B cell (primary cell): ENCODE data around the gene UQCR10. TPM values are rescaled to one million over a fixed set of nuclear protein-coding genes. Genes with fewer than 3 reads are reported as not detected.

ENCODE experiments used
- ATAC-seq: fragments of 200-7000 bp; cut with Tn5 transposase; one replicate; pipeline ENCODE4 v1.10.0; 2021; ENCODE audit warnings: low read depth, mild to moderate bottlenecking, moderate number of reproducible peaks, moderate library complexity
- CTCF ChIA-PET: fragments of 350-600 bp; sonication (Branson Sonifier 250); formaldehyde crosslinking; loops from one replicate; lab custom pipeline; 2021; ENCODE audit warnings: antibody characterized with exemption, inconsistent platforms; lab: Charles Lee
- POLR2A ChIA-PET: fragments of 350-600 bp; sonication (Branson Sonifier 250); formaldehyde crosslinking; loops from one replicate; lab custom pipeline; 2021; ENCODE audit warnings: antibody characterized with exemption; lab: Charles Lee
- DNase-seq: peaks from one replicate; pipeline ENCODE4 v3.0.0; 2013
- H2AFZ ChIP-seq: 2 replicates; pipeline ENCODE4 v1.6.1; 2012; ENCODE audit warnings: mild to moderate bottlenecking, low read depth, low read length; ENCODE audit not compliant: insufficient read depth, poor library complexity, severe bottlenecking
- H3K27ac ChIP-seq, 2 donors: 1 replicate in 1 of 2; 2 replicates in 1 of 2; pipeline ENCODE4 v1.5.1; 2012 to 2013; ENCODE audit warnings: low read length in 2 of 2, mild to moderate bottlenecking in 2 of 2, moderate library complexity in 1 of 2
- H3K27me3 ChIP-seq, 4 experiments: fragments of 200-600 bp in 1 of 4; sonication (generic) in 1 of 4; replicated peaks in 1 of 4; 1 replicate in 2 of 4; 2 replicates in 2 of 4; pipeline versions ENCODE4 v1.6.1 to v1.7.0; 2013 to 2016; ENCODE audit warnings: low read length in 3 of 4, mild to moderate bottlenecking in 2 of 4, mixed read lengths in 1 of 4, moderate library complexity in 1 of 4; ENCODE audit not compliant: insufficient read depth in 4 of 4, control insufficient read depth in 3 of 4; ENCODE audit errors: control extremely low read depth in 1 of 4
- H3K36me3 ChIP-seq, 2 experiments: replicated peaks in 1 of 2; 1 replicate in 1 of 2; 2 replicates in 1 of 2; pipeline versions ENCODE4 v1.6.1 to v1.7.1; 2013; ENCODE audit warnings: low read length in 1 of 2; ENCODE audit not compliant: insufficient read depth in 2 of 2, control insufficient read depth in 1 of 2; ENCODE audit errors: control extremely low read depth in 1 of 2, extremely low read depth in 1 of 2
- H3K4me1 ChIP-seq, 2 donors: fragments of 200-600 bp in 1 of 2; sonication (generic) in 1 of 2; 1 replicate in 1 of 2; 2 replicates in 1 of 2; pipeline versions ENCODE4 v1.5.1 to v1.6.1; 2013 to 2017; ENCODE audit warnings: low read length in 2 of 2; ENCODE audit not compliant: control insufficient read depth in 2 of 2, insufficient read depth in 2 of 2
- H3K4me2 ChIP-seq: replicated peaks from 2 replicates; pipeline ENCODE3; 2012; ENCODE audit warnings: mild to moderate bottlenecking, low read depth, low read length; ENCODE audit not compliant: poor library complexity, severe bottlenecking
- H3K4me3 ChIP-seq, 5 experiments: fragments of 200-600 bp in 1 of 5; sonication (generic) in 1 of 5; 1 replicate in 3 of 5; 2 replicates in 2 of 5; pipeline versions ENCODE4 v1.5.1 to v1.7.0; 2011 to 2016; ENCODE audit warnings: low read length in 4 of 5, mild to moderate bottlenecking in 4 of 5, low read depth in 2 of 5, control low read depth in 1 of 5, moderate library complexity in 1 of 5; ENCODE audit not compliant: insufficient read depth in 1 of 5; ENCODE audit errors: control extremely low read depth in 1 of 5, extremely low read depth in 1 of 5
- H3K79me2 ChIP-seq: fragments of 200-600 bp; sonication (generic); one replicate; pipeline ENCODE4 v1.6.0; 2016; ENCODE audit warnings: low read length; ENCODE audit not compliant: control insufficient read depth, insufficient read depth
- H3K9ac ChIP-seq: fragments of 200-600 bp; sonication (generic); 2 replicates; pipeline ENCODE4 v1.6.1; 2017; ENCODE audit warnings: mild to moderate bottlenecking, low read length, moderate library complexity
- H3K9me3 ChIP-seq, 3 donors: one replicate each; pipeline versions ENCODE4 v1.6.1 to v1.7.1; 2013; ENCODE audit warnings: low read length in 2 of 3; ENCODE audit not compliant: control insufficient read depth in 2 of 3, insufficient read depth in 1 of 3; ENCODE audit errors: control extremely low read depth in 1 of 3
- H4K20me1 ChIP-seq: 2 replicates; pipeline ENCODE4 v1.6.0; 2012; ENCODE audit warnings: mild to moderate bottlenecking, low read length; ENCODE audit not compliant: insufficient read depth, control insufficient read depth, poor library complexity, severe bottlenecking
- H3K27ac Mint-ChIP-seq: one replicate; pipeline ENCODE4 v1.8.0; 2021; ENCODE audit warnings: mixed read lengths
- H3K27me3 Mint-ChIP-seq: one replicate; pipeline ENCODE4 v1.8.0; 2021; ENCODE audit warnings: mixed read lengths
- H3K4me1 Mint-ChIP-seq: one replicate; pipeline ENCODE4 v1.8.0; 2021; ENCODE audit warnings: mixed read lengths
- H3K4me3 Mint-ChIP-seq: one replicate; pipeline ENCODE4 v1.8.0; 2021; ENCODE audit warnings: mixed read lengths
- H3K9me3 Mint-ChIP-seq: one replicate; pipeline ENCODE4 v1.8.0; 2022; ENCODE audit warnings: mixed read lengths; ENCODE audit not compliant: insufficient read depth
- CTCF ChIP-seq: fragments of 200-600 bp; IDR thresholded peaks from one replicate; pipeline ENCODE4 v1.8.0; 2022; ENCODE audit warnings: antibody characterized with exemption, mild to moderate bottlenecking
- EZH2 ChIP-seq: IDR thresholded peaks from 2 replicates; pipeline ENCODE4 v1.6.1; 2012; ENCODE audit warnings: borderline replicate concordance, low read depth, mild to moderate bottlenecking, moderate library complexity, low read length; ENCODE audit not compliant: insufficient read depth, poor library complexity, severe bottlenecking
- WGBS: methylation state at CpG from one replicate; pipeline ENCODE4 v1.1.5; 2013; ENCODE audit warnings: missing lambda C conversion rate; ENCODE audit not compliant: insufficient coverage; 5-methylcytosine and 5-hydroxymethylcytosine counted together
- intact Hi-C: fragments of 100-400 bp; cut with micrococcal nuclease; formaldehyde crosslinking; loops from one replicate; pipeline ENCODE4 v1.10.0; 2022
- polyA plus RNA-seq: library from polyadenylated mRNA; depleted of rRNA; stranded (reverse); fragments of >200 nt; gene quantifications from 2 replicates; pipeline ENCODE4 v1.2.3, GENCODE V29; 2012
- total RNA-seq, 2 donors: library from RNA; stranded (reverse); fragments of 120-200 nt in 1 of 2; gene quantifications; 1 replicate in 1 of 2; 2 replicates in 1 of 2; pipeline versions ENCODE4 v1.2.3 to v1.2.4, GENCODE V29; 2013 to 2022

The UQCR10 gene
- total and polyA plus RNA-seq, 2 donors (not counting 1 experiment from before 2014, with no cell fraction given): 41.0 to 67.6 TPM

- no peak overlapping the region for H3K4me3 ChIP-seq
- Mint-ChIP-seq H3K27ac (no peak overlapping the region), H3K9me3 (no peaks in the 10 kb centered on the region), H3K4me1 (peaks cover 11% of the 10 kb centered on the region), H3K4me3 (no peak overlapping the region), H3K27me3 (no peaks in the 10 kb centered on the region)
- no peaks in the 10 kb centered on the region for H3K9me3 ChIP-seq
- no peaks in the 10 kb centered on the region for H4K20me1 ChIP-seq
- POLR2A ChIA-PET: no interaction called here
- no peak for ATAC-seq
- peaks cover 7 to 22% of the 10 kb centered on the region in 2 donors for H3K4me1 ChIP-seq
- H3K4me2 ChIP-seq: no peak overlapping the region
- H3K27me3 ChIP-seq: no peaks in the 10 kb centered on the region
- intact Hi-C loops: no loop called here
- H3K79me2 ChIP-seq: no peaks in the 10 kb centered on the region
- no peak overlapping the region for H3K27ac ChIP-seq
- TF ChIP-seq CTCF (no peak), EZH2 (no peak)
- no peak for DNase-seq
- H3K9ac ChIP-seq: no peak overlapping the region
- H2AFZ ChIP-seq: no peak overlapping the region
- 95% methylated on average over 6 of the region's 8 CpGs for WGBS
- peaks cover 0 to 88% of the 10 kb centered on the region in 2 experiments for H3K36me3 ChIP-seq
- CTCF ChIA-PET: no interaction called here
Observed at GRCh38 chr22:29801796-29802195, 34.6 kb downstream of the UQCR10 start.

- ATAC-seq: no peak
- peaks cover 7% of the 10 kb centered on the region for H3K4me1 Mint-ChIP-seq
Observed at GRCh38 chr22:29803190-29803589, 36.0 kb downstream of the UQCR10 start.

More at GRCh38 chr22:29803190-29803589, 36.0 kb downstream of the UQCR10 start:
- no peak overlapping the region for H3K4me3 Mint-ChIP-seq
- DNase-seq: no peak
- intact Hi-C loops: no loop called here
- Histone ChIP-seq H3K36me3 (peaks cover 0 to 92% of the 10 kb centered on the region in 2 experiments), H2AFZ (no peak overlapping the region), H3K4me3 (no peak overlapping the region), H4K20me1 (no peaks in the 10 kb centered on the region), H3K9ac (no peak overlapping the region), H3K27me3 (no peaks in the 10 kb centered on the region), H3K27ac (no peak overlapping the region), H3K9me3 (no peaks in the 10 kb centered on the region), H3K4me1 (peaks cover 7 to 8% of the 10 kb centered on the region in 2 donors), H3K79me2 (no peaks in the 10 kb centered on the region), H3K4me2 (no peak overlapping the region)
- ChIA-PET CTCF (no interaction called here), POLR2A (no interaction called here)
- TF ChIP-seq CTCF (no peak), EZH2 (no peak)
- no peaks in the 10 kb centered on the region for H3K27me3 Mint-ChIP-seq
- no peak overlapping the region for H3K27ac Mint-ChIP-seq
- no CpG with 5 or more reads among the region's 2 CpGs for WGBS
- H3K9me3 Mint-ChIP-seq: no peaks in the 10 kb centered on the region
